ENCODE measurements around the gene ACSM2A.

DNA sequence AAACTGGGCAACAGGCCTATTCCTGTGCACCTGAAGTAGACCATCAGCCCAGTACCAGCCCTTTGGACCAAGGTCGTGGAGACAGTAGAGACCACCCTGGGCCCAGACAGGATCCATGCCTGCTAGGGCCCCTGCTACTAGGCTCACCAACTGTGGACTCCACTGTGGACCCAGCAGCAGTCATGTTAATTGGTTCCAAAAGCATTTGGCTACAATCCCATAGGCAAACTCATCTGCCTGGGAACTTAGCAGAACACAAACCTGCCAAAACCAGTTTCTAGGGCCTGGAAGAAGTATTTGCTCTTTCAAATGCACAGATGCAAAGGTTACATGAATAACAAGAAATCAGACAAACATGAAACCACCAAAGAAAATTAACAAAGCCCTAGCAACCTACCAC, 53.1 kb downstream of the ACSM2A start:
- TF ChIP-seq, protein P1, sequence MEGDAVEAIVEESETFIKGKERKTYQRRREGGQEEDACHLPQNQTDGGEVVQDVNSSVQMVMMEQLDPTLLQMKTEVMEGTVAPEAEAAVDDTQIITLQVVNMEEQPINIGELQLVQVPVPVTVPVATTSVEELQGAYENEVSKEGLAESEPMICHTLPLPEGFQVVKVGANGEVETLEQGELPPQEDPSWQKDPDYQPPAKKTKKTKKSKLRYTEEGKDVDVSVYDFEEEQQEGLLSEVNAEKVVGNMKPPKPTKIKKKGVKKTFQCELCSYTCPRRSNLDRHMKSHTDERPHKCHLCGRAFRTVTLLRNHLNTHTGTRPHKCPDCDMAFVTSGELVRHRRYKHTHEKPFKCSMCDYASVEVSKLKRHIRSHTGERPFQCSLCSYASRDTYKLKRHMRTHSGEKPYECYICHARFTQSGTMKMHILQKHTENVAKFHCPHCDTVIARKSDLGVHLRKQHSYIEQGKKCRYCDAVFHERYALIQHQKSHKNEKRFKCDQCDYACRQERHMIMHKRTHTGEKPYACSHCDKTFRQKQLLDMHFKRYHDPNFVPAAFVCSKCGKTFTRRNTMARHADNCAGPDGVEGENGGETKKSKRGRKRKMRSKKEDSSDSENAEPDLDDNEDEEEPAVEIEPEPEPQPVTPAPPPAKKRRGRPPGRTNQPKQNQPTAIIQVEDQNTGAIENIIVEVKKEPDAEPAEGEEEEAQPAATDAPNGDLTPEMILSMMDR (IDR thresholded peaks at IDR 0.05 in 2 of 3, conservative IDR thresholded peaks at IDR 0.05 in 1 of 3; ENCODE audit: control insufficient read depth in 2 of 3, extremely low read depth in 1 of 3, insufficient read depth in 1 of 3, low read depth in 3 of 3, low read length in 3 of 3), result no peak
- TF ChIP-seq FOXM1 (IDR thresholded peaks at IDR 0.05; ENCODE audit: low read depth, low read length) (no peak), BACH1 (IDR thresholded peaks at IDR 0.05; ENCODE audit: borderline replicate concordance) (no peak), CEBPB (IDR thresholded peaks at IDR 0.05; ENCODE audit: borderline replicate concordance in 1 of 2, low read depth in 2 of 2, low read length in 2 of 2) (no peak)

All from GM12878 (cell line).